H1 (cell line): ENCODE results near the gene HDHD2. TPM values are rescaled to one million over a fixed set of nuclear protein-coding genes. Genes with fewer than 3 reads are reported as not detected.

ENCODE experiments used
- JUN ChIP-seq: IDR thresholded peaks from 2 replicates; pipeline ENCODE4 v1.6.1; 2011; ENCODE audit warnings: low read depth, mild to moderate bottlenecking, improper control_type of control experiment, low read length
- polyA plus RNA-seq, 7 experiments: library from polyadenylated mRNA; depleted of rRNA in 3 of 7; stranded (reverse) in 5 of 7; unstranded in 2 of 7; fragments of >200 nt in 5 of 7; fragments of 200-250 nt in 2 of 7; gene quantifications; 1 replicate in 5 of 7; 2 replicates in 1 of 7; 4 replicates in 1 of 7; pipeline versions ENCODE4 v1.2.1 to v1.2.3, GENCODE V29; 2011 to 2013; ENCODE audit warnings: missing spikeins in 2 of 7, mixed read lengths in 2 of 7
- total RNA-seq: library from RNA; stranded (reverse); fragmentation: NEBNext Ultra II Directional; extraction: Animal tissue kit (Norgen Biotek cat#: 25700); gene quantifications from 2 replicates; pipeline ENCODE4 v1.2.1, GENCODE V29; 2021

The HDHD2 gene
- total and polyA plus RNA-seq, 2 of the 8 experiments (the other 6 are each of a cell fraction or from before 2014, with no cell fraction given), result 16.7 to 42.7 TPM

- no peak for TF ChIP-seq JUN
Observed at GRCh38 chr18:47120428-47120827, 29.9 kb downstream of the HDHD2 start (continued).
